Neural progenitor cell (in vitro differentiated cells): ENCODE results near the gene CCAR1. TPM values are rescaled to one million over a fixed set of nuclear protein-coding genes. Genes with fewer than 3 reads are reported as not detected.
"Not testable (repeated sequence)": the region's sequence is repeated elsewhere in the genome, so short reads cannot be mapped to it uniquely, and the experiment has no call there.

ENCODE experiments used
- DNase-seq: peaks from one replicate; pipeline ENCODE4 v3.0.0-alpha.2; 2016; ENCODE audit warnings: low spot score
- H2AFZ ChIP-seq: fragments of 200-600 bp; sonication (generic); replicated peaks from 2 replicates; pipeline ENCODE4 v1.6.1; 2016; ENCODE audit warnings: antibody characterized with exemption
- H3F3A ChIP-seq: fragments of 200-600 bp; sonication (generic); 2 replicates; pipeline ENCODE4 v1.6.1; 2016; ENCODE audit warnings: antibody characterized with exemption, low read depth
- H3K27ac ChIP-seq: fragments of 200-600 bp; sonication (generic); 2 replicates; pipeline ENCODE4 v1.5.1; 2016; ENCODE audit warnings: mild to moderate bottlenecking
- H3K27me3 ChIP-seq: fragments of 200-600 bp; sonication (generic); 2 replicates; pipeline ENCODE4 v1.6.1; 2016; ENCODE audit warnings: mild to moderate bottlenecking, moderate library complexity
- H3K36me3 ChIP-seq: fragments of 200-600 bp; sonication (generic); 2 replicates; pipeline ENCODE4 v1.5.1; 2016
- H3K4me1 ChIP-seq: fragments of 200-600 bp; sonication (generic); 2 replicates; pipeline ENCODE4 v1.6.1; 2016; ENCODE audit warnings: mixed run types
- H3K4me2 ChIP-seq: fragments of 200-600 bp; sonication (generic); 2 replicates; pipeline ENCODE4 v1.6.1; 2016
- H3K4me3 ChIP-seq: fragments of 200-600 bp; sonication (generic); 2 replicates; pipeline ENCODE4 v1.5.1; 2016
- H3K79me2 ChIP-seq: fragments of 200-600 bp; sonication (generic); 2 replicates; pipeline ENCODE4 v1.6.1; 2016; ENCODE audit warnings: low read depth
- H3K9ac ChIP-seq: fragments of 200-600 bp; sonication (generic); 2 replicates; pipeline ENCODE4 v1.6.1; 2016
- H3K9me3 ChIP-seq: fragments of 200-600 bp; sonication (generic); 2 replicates; pipeline ENCODE4 v1.5.1; 2016; ENCODE audit warnings: low read depth
- H4K20me1 ChIP-seq: fragments of 200-600 bp; sonication (generic); 2 replicates; pipeline ENCODE4 v1.6.1; 2016; ENCODE audit warnings: low read depth
- H3K27ac Mint-ChIP-seq: 3 replicates; pipeline ENCODE4 v1.8.0; 2021; ENCODE audit warnings: mixed read lengths
- H3K27me3 Mint-ChIP-seq: 2 replicates; pipeline ENCODE4 v1.8.0; 2022; ENCODE audit warnings: low read depth, mild to moderate bottlenecking, inconsistent platforms, moderate library complexity, mixed read lengths; ENCODE audit not compliant: insufficient read depth
- H3K36me3 Mint-ChIP-seq: 3 replicates; pipeline ENCODE4 v1.8.0; 2021; ENCODE audit warnings: mixed read lengths
- H3K4me1 Mint-ChIP-seq: 3 replicates; pipeline ENCODE4 v1.8.0; 2021; ENCODE audit warnings: mixed read lengths
- H3K4me3 Mint-ChIP-seq: 3 replicates; pipeline ENCODE4 v1.8.0; 2021; ENCODE audit warnings: mild to moderate bottlenecking, moderate library complexity, mixed read lengths
- H3K9me3 Mint-ChIP-seq: 3 replicates; pipeline ENCODE4 v1.8.0; 2020; ENCODE audit warnings: mixed read lengths
- CTCF ChIP-seq: fragments of 200-600 bp; sonication (generic); IDR thresholded peaks from 2 replicates; pipeline ENCODE4 v1.5.1; 2017; ENCODE audit warnings: antibody characterized with exemption, mild to moderate bottlenecking
- EZH2 ChIP-seq: fragments of 200-600 bp; sonication (generic); IDR thresholded peaks from 2 replicates; pipeline ENCODE4 v1.6.1; 2017; ENCODE audit warnings: antibody characterized with exemption, mild to moderate bottlenecking, moderate library complexity
- EZH2phosphoT487 ChIP-seq: fragments of 200-600 bp; sonication (generic); IDR thresholded peaks from 2 replicates; pipeline ENCODE4 v1.6.1; 2017; ENCODE audit warnings: antibody characterized with exemption
- total RNA-seq: library from RNA; depleted of rRNA; stranded (reverse); fragments of >200 nt; gene quantifications from 2 replicates; pipeline ENCODE4 v1.2.3, GENCODE V29; 2015; ENCODE audit warnings: low replicate concordance

CCAR1 gene
- total RNA-seq, 1 donor from 2014 or later: 141 TPM

DNA sequence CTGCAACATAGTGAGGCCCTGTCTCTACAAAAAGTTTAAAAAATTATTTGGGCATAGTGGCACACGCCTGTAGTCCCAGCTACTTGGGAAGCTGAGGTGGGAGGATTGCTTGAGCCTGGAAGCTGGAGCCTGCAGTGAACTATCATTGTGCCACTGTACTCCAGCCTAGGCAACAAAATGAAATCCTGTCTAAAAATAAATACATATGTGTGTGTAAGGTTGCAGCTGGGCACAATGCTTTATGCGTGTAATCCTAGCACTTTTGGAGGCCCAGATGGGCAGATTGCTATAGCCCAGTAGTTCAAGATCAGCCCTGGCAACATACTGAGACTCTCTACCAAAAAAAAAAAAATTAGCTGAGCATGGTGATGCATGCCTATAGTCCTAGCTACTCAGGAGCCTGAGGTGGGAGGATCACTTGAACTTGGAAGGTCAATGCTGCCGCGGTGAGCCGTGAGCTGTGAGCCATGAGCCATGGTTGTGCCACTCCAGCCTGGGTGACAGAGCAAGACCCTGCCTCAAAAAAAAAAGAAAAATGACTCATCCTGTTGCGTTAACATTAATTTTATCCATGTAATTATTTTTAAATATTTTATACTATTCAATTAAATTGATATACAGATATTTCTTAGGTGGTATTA is 38.3 kb downstream of the CCAR1 start:
- H3K9me3 Mint-ChIP-seq: no peaks in the 10 kb centered on the region
- Histone ChIP-seq H3F3A (peaks cover 34% of the 10 kb centered on the region), H3K79me2 (peaks cover 17% of the 10 kb centered on the region), H3K27me3 (no peaks in the 10 kb centered on the region), H3K4me1 (no peaks in the 10 kb centered on the region), H4K20me1 (peaks cover 12% of the 10 kb centered on the region), H3K27ac (no peak overlapping the region), H3K4me2 (no peak overlapping the region), H3K4me3 (no peak overlapping the region), H3K9ac (no peak overlapping the region), H2AFZ (no peak overlapping the region), H3K36me3 (peaks cover 45% of the 10 kb centered on the region), H3K9me3 (no peaks in the 10 kb centered on the region)
- TF ChIP-seq EZH2 (no peak), EZH2phosphoT487 (no peak), CTCF (no peak)
- H3K27me3 Mint-ChIP-seq: peaks cover 3% of the 10 kb centered on the region
- H3K27ac Mint-ChIP-seq: no peak overlapping the region
- peaks cover 34% of the 10 kb centered on the region for H3K36me3 Mint-ChIP-seq
- no peak overlapping the region for H3K4me3 Mint-ChIP-seq
- H3K4me1 Mint-ChIP-seq: no peaks in the 10 kb centered on the region
- DNase-seq: no peak

GRCh38 chr10:68759967-68760366 is 38.9 kb downstream of the CCAR1 start:
- Histone ChIP-seq H3K9me3 (no peaks in the 10 kb centered on the region), H3K27me3 (no peaks in the 10 kb centered on the region), H3K9ac (no peak overlapping the region), H3K27ac (no peak overlapping the region), H3K4me1 (no peaks in the 10 kb centered on the region), H3K79me2 (peaks cover 20% of the 10 kb centered on the region), H2AFZ (no peak overlapping the region), H3F3A (peaks cover 32% of the 10 kb centered on the region), H3K36me3 (peaks cover 39% of the 10 kb centered on the region), H4K20me1 (peaks cover 13% of the 10 kb centered on the region), H3K4me3 (no peak overlapping the region), H3K4me2 (no peak overlapping the region)
- TF ChIP-seq CTCF: no peak
- no peak for TF ChIP-seq EZH2
- TF ChIP-seq EZH2phosphoT487: no peak
- Mint-ChIP-seq H3K4me3 (no peak overlapping the region), H3K4me1 (no peaks in the 10 kb centered on the region), H3K36me3 (peaks cover 33% of the 10 kb centered on the region), H3K27me3 (peaks cover 3% of the 10 kb centered on the region), H3K27ac (no peak overlapping the region), H3K9me3 (no peaks in the 10 kb centered on the region)
- DNase-seq: no peak

GRCh38 chr10:68767407-68767806 is 46.4 kb downstream of the CCAR1 start:
- not testable (repeated sequence) for H3K9ac ChIP-seq, H3K4me2 ChIP-seq, H3K27me3 Mint-ChIP-seq, H2AFZ ChIP-seq, DNase-seq, H3K27ac Mint-ChIP-seq, H3K4me1 Mint-ChIP-seq, H3K4me3 ChIP-seq, H3K27ac ChIP-seq, H3K9me3 ChIP-seq, H3K4me3 Mint-ChIP-seq, H3K9me3 Mint-ChIP-seq, H3K27me3 ChIP-seq, H3K4me1 ChIP-seq
- H3K36me3 Mint-ChIP-seq: peaks cover 24% of the 10 kb centered on the region
- Histone ChIP-seq H3K79me2 (peaks cover 36% of the 10 kb centered on the region), H4K20me1 (peaks cover 20% of the 10 kb centered on the region), H3F3A (peaks cover 41% of the 10 kb centered on the region), H3K36me3 (peaks cover 53% of the 10 kb centered on the region)
